GM19452 (cell line): ENCODE measurements around the gene PSG5.
"Not testable (repeated sequence)": the region's sequence is repeated elsewhere in the genome, so short reads cannot be mapped to it uniquely, and the experiment has no call there.

ENCODE experiments used
- ATAC-seq: cut with Tn5 transposase; IDR thresholded peaks from one replicate; pipeline ENCODE4 v1.9.1; 2021; ENCODE audit not compliant: unreplicated experiment

Gene PSG5

DNA sequence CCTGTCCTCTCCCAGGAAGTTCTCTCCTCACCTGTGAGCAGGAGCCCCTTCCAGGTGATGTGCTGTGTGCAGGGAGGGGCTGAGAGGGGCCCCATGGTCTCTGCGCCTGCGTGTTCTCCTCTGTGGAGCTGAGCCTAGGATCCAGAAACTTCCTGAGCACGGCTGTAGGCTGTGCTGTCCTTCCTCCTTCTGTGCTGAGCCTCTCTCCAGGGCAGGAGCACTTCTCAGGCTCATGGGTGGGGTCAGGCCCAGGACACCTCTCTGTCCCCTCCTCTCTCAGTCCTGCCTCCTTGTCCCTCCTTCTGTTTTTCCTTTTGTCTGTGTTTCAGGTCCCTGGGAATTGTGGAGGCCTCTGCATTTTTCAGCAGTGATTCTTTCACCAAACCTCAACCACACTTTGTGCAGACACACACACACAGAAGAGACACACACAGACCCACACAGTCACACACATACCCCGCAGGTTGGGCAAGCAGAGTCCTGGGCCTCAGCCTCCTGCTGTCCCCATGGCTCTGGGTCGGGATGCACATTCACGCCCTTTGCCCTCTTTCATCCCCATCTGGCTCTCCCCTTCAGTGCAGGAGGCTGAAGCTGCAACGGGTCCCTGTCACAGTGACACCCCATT, at the start of gene PSG5:
PSG5 (minus strand) TSS at position 226 of the 625 bp plus-strand sequence; CDS start at position 95, 131 bp downstream.
- not testable (repeated sequence) for ATAC-seq

DNA sequence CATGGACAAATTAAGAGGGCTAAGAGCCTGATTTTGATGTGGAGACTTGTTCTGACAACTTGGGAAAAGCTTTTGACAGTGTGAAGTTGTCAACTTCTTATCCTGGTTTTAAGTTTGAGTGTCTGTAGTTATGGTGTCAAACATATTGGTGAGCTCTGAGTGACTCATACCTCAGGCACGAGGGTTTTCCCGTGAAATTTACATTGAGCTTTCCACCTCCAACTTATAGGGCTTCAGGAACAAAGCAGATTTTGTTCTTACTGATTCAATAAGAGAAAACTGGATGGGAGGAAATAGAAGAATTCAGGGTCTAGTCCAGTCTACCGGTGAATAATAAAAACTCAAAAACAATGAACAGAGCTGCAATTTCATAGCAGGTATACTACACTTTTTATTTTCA, 49.4 kb upstream of the PSG5 start:
- ATAC-seq = not testable (repeated sequence)

DNA sequence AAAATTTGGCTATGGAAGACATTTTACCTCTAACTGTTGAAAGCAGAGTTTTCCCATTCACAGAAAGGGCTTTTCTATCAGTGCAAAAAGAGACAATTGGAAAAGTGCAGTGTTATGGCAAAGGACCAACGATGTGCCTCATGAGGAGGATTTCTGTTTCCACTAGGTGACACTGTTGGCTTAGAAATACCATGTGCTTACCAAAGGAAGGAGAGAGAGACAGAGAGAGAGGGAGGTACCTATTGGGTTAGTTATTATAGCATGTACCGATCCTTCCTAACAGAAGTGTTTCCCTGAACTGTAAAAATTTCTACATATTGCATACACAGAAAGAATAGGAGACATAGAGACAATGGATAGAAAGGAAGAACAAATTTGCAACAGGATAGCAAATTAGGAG, 43.0 kb upstream of the PSG5 start:
- no peak for ATAC-seq

DNA sequence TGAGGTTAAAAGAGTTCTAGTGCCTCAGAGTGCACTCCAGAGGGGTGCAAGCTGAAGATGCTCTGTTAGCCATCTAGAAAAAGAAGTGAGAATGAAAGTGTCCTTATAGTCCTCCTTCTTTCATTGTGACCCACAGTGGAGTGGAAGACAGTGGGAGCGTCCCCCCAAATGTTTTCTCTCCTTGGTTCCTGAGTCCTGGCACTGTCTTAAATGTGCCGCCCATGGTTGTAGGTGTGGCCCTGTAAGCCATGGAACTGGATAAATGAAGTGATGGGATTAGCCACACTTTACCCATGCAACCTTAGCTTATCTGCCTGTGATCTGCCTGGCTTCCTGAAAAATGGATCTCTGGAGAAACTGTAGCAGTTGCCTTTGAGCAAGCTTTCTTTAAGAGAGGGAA, 42.4 kb upstream of the PSG5 start:
- not testable (repeated sequence) for ATAC-seq

DNA sequence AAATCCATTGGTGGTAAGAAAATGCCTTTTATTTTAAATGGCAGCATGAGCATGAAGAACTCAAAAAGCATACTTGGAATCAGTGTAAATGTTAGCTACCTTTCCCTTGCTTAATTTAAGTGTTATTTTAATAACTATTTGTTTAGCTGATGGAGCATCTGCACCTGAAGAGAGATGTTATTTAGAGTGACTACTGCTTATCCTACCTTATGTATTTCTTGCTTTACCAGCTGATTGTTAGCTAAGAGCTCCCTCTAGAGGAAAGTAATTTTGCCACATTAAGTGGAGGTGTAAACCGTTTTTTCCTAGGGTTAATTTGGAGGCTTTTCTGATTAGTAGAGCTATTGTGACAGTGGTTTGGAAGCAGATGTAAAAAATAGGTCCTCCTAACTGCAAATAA, 40.6 kb upstream of the PSG5 start:
- ATAC-seq = not testable (repeated sequence)

DNA sequence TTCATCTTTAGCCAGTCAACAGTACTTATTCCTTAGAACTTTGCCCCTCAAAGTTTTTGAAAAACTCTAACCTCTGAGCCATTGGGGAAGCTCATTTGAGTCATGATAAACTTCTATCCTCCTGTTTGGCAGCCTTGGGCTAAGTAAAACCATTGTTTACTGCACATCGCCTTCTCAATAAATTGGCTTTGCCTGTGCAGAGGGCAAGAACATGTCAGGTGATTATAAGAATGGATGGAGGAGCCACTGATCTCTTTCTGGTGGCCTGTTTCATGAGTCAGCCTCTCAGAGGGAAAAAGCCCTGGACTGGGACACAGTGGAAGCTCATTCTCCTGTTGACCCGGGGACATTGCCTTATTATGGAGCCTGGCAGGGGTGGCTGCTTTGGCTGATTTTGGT, 38.5 kb upstream of the PSG5 start:
- no peak for ATAC-seq

DNA sequence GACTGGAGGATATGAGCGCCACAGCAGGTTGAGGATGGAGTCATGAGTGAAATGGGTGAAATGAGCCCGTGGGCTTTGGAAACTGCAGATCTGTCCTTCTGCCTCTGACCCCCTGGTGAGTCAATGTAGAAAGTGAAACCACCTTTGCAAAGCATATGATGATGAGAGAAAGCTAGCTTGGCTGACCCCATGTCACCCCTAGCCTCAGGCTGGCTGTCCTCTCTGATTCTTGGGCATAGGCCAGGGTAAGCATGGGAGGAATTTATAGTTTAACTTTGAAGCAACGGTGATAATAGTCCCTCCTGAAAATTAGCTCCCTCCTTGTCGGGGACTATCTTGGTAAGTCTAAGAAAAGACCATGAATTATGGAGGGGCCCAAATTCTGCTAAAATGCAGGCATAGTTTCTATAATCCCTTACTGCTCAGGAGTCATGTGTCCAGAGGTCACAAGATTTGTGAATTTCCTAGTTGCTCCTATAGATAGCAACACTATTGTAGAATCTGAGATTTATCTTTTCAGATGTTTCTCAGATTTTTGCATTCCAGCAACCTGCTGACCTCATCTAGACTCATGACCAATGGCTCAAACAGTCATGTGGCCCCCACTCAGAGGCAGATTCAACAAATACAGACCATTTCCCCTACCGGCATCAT, 38.0 kb upstream of the PSG5 start:
- not testable (repeated sequence) for ATAC-seq

DNA sequence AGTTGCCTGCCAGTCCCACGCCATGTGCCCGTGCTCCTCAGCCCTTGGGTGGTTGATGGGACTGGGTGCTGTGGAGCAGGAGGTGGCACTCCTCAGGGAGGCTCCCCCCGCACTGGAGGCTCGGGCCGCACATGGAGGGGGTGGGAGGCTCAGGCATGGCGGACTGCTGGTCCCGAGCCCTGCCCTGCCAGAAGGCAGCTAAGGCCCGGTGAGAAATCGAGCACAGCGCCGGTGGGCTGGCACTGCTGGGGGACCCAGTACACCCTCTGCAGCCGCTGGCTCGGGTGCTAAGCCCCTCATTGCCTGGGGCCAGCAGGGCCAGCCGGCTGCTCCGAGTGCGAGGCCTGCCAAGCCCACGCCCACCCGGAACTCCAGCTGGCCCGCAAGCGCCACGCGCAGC, 35.6 kb upstream of the PSG5 start:
- ATAC-seq = not testable (repeated sequence)

DNA sequence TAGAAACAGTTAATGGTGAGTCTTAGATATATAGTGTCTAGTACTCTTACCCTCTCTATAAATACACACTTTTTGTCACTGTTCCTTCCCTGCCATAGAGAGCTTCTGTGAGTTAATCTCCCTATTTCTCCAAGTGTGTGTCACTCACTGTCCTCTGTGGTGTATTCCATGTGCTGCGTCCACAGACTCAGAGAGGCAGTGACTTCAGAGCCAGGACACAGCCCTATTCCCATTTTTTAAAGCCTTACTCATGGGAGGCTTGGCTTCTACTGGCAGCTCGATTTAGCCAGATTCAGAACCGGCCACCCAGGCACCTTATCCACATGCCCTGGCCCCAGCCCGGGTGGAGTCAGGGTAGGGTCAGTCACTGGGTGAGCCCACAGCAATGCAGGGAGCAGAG, 32.8 kb upstream of the PSG5 start:
- not testable (repeated sequence) for ATAC-seq

DNA sequence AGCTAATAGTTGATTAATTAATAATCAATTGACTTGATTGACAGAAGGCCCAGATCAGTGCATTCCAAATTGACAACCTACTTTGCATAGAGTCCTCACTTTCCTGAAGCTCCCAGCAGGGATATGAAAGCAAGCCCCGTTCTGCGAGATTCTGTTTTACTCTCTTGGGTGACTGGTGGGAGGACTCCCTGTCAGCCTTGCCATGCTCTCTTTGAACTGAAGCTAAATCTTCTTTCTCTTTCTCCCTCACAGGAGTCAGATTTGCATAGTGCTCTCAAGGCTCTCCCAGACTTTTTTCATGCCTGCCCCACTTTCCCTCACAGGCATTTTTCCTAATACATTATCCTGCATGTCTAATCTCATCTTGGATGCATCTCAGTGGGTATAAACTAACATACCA, 29.5 kb upstream of the PSG5 start:
- not testable (repeated sequence) for ATAC-seq

DNA sequence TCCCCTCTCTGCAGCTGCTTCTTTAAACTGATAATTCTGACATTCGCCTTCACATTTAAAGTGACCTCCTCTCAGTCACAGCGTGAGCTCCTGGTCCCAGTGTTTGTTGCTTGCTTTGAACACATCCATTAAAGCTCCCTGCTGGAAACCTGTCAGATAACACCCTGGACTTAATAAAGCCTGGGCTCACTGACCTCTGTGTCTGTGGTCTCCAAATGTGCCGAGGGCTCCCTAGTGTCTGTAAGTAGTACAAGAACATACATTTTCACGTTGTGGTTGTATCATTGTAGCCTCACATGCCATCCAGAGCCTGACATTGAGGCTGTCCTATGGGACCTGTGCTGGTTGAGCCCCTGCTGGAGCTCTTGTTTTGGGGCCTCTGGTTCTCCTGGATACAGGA, 21.7 kb upstream of the PSG5 start:
- no peak for ATAC-seq

DNA sequence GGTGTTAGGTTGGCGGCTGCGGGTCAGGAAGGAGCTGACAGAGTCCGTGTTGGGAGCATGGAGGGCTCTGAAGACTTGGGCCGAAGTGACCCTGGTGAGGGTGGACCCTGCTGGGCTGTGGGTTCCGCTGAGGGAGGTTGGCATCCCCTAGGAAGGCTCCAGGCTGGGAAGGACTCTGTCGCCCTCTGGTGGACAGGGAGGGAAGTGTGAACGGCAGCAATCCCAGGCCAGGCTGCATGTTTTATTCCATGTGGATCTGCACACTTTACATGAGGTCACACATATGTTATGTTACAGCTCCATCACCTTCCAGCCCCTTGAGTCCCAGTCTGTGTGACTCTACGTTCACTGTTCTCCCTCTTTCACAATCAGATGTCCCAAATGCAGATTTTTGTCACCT, 20.8 kb upstream of the PSG5 start:
- not testable (repeated sequence) for ATAC-seq

DNA sequence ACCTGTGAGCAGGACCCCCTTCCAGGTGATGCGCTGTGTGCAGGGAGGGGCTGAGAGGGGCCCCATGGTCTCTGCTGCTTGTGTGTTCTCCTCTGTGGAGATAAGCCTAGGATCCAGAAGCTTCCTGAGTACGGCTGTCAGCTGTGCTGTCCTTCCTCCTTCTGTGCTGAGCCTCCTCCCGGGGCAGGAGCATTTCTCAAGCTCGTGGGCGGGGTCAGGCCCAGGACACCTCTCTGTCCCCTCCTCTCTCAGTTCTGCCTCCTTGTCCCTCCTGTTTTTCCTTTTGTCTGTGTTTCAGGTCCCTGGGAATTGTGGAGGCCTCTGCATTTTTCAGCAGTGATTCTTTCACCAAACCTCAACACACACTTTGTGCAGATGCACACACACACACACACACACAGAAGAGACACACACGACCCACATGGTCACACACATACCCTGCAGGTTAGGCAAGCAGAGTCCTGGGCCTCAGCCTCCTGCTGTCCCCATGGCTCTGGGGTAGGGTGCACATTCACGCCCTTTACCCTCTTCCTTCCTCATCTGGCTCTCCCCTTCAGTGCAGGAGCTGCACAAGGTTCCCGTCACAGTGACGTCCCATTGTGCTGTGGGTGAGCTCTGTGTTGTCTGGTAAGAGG, 19.3 kb upstream of the PSG5 start, which contains the start of gene PSG4:
PSG4 (minus strand) TSS at position 168 of the 635 bp plus-strand sequence; CDS start at position 66, 102 bp downstream.
- ATAC-seq = not testable (repeated sequence)

DNA sequence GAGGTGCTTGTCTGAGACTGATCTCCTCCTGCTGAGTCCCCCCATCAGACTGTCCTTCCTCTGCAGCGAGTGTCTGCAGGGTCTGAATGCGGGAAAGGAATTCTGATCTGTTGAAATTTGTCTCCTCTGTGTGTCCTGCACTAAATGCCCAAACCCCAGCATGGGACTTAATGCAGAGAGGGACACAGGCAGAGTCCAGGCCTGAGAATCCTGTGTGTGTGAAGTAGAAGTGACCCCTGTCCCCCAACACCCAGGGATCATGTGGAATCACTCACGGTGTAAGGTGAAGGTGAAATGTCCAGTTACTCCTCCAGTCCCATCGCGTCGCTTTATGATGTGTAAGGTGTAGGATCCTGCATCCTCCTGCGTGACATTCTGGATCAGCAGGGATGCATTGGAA, 17.3 kb upstream of the PSG5 start:
- ATAC-seq = not testable (repeated sequence)

DNA sequence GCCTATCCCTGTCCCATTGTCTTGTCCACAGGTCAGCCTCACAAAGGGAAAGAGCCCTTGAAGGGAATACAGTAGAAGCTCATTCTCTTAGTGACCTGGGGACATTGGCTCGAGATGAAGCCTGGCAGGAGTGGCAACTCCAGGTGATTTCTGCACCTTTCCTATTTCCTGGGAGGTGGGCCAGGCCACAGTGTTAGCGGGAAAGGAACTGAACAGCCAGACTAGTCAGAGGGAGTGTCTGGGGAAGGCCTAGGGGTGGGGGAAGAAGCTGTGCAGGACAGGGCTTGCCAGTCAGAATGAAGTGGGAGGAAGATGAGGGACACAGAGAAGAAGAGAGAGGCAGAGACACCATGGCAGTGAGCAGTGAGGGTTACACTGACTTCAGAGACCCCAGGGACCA, 15.6 kb upstream of the PSG5 start:
- ATAC-seq = not testable (repeated sequence)

DNA sequence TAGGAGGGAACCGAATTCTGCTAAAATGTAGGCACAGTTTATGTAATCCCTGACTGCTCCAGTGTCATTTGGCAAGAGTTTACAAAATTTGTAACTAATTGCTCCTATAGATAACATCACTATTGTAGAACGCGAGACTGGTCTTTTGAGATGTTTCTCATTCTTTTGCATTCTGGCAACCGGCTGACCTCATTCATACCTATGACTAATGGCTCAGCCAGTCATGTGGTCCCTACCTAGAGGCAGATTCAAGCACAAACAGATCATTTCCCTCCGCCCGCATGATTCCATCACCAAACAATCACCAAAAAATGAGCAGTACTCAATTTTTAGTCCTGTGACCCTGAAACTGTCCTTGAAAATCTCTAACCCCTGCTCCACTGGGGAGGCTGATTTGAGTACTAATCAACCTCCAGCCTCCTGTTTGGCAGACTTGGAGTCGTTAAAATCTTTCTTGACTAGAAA, 15.0 kb upstream of the PSG5 start:
- not testable (repeated sequence) for ATAC-seq

DNA sequence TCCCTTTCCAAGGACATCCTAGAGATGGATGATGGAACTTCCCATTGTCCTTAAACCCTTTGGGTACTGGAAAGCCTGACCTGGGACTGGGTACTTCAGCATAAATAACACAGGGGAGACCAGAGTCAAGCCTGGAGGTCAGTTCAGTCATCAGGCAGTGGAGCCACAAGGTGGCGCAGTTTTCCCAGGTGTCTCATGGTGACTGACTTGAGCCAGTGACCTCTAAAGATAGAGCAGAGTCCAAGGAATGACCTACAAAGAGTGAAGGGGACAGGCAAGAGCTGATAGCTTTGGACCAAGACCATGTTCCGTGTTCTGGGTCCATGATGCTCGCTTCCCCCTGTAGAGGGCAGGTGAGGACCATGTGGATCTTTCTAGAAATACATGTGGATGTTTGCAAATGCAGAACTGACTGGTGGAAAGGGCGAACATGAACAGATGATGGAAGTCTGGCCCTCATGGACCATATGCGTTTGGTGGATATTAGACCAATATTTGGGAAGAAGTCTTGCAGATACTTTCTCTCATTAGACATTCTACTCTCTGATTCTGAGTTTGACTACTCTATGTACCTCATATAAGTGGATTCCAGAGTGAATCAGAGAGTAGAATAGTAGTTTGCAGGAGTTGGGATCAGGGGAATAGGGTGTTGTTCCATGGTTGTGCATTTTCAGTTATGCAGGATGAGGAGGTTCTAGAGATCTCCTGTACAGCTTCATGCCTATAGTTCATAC, 12.5 kb upstream of the PSG5 start:
- ATAC-seq = not testable (repeated sequence)

DNA sequence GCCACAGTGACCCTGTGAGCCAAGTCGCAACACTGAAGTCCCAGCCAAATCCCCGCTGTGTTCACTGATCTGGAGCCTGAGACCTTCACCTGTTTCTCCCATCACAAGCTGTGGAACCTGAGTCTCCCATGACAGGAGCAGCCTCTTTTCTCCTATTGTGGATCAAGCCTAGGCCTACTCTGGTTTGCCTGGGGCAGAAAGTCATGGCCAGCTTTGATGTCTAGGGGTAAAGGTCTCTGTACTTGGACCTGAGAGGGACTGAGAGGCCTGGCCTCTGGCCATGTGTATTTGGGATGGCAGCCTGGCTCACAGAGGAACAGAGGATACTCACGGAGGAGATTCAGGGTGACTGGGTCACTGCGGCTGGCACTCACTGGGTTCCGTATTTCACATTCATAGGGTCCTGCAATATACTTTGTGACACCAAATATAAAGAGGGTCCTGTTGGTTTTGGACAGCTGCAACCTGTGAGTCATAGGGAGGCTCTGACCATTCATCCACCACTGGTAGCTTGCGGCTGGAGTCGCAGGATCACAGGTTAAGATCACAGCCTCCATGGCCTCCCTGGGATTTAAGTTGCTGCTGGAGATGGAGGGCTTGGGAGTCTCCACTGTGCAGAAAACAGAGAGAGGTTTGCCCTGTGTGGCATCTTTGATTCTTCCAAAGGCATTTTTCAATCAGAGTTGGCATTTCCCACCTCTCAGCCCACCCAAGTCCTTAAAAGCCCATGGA, 11.5 kb upstream of the PSG5 start:
- ATAC-seq = not testable (repeated sequence)

DNA sequence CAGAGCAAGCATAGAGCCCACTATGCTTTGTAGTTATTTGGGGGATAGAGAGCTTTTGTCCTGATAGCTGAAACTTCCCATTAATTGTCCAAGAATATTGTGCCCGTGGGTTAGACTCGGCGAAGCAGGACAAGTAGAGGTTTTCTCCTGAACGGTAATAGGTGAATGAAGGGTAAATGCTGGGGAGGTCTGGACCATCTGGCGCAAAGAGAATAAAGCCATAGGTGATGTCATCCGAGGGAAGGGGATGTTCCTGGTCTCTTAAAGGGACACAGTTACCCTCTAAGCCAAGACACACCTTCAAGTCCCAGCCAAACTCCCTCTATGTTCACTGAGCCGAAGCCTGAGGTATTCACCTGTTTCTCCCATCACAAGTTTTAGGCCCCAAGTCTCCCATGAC, 8.1 kb upstream of the PSG5 start:
- not testable (repeated sequence) for ATAC-seq

DNA sequence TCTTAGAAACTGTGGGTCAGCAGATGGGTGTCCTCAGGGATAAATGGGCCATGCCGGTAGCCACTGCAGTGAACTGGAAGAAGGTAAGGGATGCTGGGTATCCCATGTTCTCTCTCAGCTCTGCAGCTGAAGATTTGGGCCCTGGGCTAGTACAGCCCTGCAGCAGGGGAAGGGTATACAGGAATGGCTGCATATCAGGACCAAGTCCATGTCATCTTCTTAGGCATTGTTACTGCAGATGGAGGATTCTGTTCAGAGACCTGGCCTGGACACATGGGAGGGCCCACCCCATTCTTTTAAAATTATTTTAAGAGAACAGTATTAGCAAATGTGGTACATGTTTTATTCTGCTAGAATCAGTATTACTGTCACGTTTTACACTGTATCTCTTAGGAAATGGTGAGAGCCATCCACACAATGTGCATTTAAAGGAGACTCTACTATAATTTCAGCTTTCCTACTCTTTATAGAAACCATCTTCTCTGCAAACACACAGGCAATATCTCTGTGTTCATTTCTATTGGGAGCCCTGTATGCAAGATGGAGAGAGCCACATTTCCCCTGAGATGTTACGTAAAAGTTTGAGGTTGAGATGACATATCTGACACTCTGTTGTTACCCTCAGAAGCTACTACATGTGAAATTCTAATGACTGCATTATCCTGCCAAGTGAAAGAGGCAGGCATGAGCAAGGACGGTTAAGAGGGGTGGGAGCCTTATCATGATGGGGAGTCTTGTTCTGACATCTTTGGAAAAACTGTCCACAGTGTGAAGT, 6.2 kb upstream of the PSG5 start:
- not testable (repeated sequence) for ATAC-seq
